ENCODE data around the gene ECEL1.
A peak's percentile ranks its signal among the peaks of the same experiment; 100 is the strongest.
"Not testable (repeated sequence)": the region's sequence is repeated elsewhere in the genome, so short reads cannot be mapped to it uniquely, and the experiment has no call there.

The ECEL1 gene

DNA sequence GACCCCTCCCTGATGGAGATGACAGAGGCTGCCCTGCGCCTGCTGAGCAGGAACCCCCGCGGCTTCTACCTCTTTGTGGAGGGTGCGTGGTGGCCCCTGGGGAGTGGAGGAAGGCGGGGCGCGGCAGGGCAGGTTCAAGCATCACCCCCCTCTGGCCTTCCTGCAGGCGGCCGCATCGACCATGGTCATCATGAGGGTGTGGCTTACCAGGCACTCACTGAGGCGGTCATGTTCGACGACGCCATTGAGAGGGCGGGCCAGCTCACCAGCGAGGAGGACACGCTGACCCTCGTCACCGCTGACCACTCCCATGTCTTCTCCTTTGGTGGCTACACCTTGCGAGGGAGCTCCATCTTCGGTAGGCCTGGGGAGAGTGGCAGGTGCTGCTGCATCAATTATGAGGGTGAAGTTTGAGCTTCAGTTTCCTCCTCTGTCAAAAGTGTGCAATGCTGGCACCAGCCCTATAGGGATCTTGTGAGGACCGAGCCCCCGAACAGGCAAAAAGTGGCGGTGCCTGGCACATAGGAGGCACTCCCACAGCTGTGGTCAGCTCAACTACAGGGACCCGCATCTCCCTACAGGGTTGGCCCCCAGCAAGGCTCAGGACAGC, 29.5 kb downstream of the ECEL1 start:
- DNase-seq = no peak

DNA sequence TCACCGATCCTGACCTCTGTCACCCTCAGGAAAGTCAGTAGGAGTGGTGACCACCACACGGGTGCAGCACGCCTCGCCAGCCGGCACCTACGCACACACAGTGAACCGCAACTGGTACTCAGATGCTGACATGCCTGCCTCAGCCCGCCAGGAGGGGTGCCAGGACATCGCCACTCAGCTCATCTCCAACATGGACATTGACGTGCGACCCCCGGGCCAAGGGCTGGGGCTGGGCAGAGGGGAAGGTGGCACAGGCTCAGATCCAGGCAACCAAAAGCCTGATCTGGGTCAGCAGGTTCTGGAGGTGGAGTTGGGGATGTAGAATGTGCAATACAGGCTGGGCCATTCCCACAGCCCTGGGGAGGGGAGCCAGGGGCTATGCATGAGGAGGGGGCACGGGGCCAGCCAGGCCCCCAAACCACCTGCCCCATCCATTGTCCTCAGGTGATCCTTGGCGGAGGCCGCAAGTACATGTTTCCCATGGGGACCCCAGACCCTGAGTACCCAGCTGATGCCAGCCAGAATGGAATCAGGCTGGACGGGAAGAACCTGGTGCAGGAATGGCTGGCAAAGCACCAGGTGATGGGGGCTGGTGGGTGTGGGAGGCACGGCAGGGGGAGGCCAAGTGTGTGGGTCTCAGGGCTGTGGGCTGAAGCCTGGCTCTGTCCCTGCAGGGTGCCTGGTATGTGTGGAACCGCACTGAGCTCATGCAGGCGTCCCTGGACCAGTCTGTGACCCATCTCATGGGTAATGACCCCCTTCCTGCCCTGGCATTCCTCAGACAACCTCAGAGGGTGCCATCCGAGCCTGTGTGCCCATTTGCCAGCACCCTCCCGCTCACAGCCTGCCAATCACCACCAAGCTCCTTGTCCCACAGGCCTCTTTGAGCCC, 30.3 kb downstream of the ECEL1 start:
- no peak for DNase-seq

DNA sequence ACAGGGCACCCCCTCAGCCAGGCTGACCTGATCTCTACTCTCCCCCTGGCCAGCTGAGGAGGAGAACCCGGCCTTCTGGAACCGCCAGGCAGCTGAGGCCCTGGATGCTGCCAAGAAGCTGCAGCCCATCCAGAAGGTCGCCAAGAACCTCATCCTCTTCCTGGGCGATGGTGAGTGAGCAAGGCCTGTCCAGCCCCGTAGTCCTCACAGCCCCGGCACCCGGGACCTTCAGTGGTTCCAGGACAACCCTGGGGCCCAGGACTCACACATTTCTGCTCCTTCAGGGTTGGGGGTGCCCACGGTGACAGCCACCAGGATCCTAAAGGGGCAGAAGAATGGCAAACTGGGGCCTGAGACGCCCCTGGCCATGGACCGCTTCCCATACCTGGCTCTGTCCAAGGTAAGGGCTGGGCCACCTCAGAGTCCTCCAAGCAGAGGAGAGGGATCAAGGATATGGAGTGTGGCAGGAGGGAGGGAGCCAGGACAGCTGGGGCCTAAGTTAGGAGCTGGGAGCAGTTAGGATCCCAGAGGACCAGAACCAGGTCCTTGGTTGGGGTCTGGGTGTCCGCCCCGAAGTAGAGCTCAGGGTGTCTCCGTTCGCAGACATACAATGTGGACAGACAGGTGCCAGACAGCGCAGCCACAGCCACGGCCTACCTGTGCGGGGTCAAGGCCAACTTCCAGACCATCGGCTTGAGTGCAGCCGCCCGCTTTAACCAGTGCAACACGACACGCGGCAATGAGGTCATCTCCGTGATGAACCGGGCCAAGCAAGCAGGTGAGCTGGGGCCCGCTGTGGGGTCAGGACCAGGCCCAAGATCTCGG, 31.1 kb downstream of the ECEL1 start:
- DNase-seq = no peak

DNA sequence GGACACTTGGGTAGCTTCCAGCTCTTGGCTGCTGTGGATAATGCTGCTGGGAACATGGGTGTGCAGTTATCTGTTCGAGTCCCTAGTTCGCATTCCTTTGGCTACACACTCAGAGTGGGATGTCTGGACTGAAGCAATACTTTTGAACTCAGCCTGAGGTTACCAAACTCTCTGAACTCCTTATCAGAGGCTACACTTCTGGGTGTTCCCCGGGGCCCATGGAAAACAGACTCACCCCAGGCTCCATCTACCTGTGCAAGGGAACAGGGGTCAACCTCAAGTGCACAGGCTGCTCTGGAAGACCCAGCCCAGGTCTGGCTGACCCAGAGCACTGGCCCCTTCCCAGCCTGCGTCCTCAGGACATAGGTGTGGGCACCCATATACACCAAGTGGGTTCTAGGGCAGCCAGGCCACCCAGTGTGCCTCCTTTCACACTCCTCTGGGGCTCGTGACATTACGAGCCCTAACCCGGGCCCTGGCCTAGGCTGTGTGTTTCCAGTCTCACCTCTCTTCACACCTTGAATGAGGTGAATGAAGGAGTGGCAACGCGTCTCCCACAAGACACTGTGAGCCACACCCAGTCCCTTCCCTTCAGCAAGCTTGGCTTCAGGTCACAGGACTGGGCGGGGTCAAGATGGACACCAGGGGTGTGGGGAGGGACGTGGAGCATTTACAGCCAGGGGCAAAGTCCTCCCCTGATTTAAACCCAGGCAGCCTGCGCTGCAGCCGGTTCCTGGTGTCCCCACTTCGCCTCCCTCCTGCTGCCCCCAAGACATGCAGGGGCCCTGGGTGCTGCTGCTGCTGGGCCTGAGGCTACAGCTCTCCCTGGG, 32.0 kb downstream of the ECEL1 start, which contains the start of gene ALPI:
TSS of gene ALPI (plus strand) at position 728 of the 830 bp plus-strand sequence. CDS start at position 775, 47 bp downstream.
- no peak for DNase-seq

DNA sequence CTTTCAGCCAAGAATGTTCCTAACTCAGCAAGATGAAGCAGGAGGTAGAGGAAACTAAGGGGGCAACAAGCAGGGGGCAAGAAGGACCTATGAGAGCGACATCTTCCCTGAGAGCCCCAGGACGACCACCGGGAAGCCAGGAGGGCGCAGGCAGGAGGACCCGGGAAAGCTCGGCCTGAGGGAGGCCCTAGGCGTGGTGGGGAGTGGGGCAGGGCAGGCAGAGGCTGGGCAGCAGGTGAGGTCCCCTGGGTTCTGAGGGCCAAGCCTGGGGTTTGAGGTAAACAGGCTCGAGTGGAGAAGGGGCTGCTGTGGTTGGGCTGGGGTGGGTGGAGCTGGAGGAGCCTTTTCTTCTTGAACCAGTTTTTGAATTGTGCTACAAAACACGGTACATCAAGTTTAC, 33.0 kb downstream of the ECEL1 start:
- DNase-seq = no peak

DNA sequence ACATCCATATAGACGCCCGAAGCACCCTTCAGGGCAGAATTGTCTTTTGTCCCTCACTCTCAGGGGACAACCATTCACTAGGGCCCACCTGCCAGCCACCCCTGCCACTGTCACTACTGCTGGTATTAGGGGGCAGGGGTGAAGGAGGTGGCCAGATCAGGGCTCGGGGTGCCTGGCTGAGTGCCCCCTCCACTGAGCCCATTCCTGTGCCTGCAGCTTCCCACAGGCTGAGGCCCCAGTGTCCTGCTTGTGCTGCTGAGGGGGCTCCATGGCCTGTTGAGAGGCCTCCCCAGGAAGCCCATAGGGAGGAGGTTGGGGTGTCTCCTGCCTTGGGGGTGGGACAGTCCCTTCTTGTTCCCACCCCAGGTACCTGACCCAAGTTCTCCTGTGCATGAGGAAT, 36.0 kb downstream of the ECEL1 start:
- not testable (repeated sequence) for DNase-seq

DNA sequence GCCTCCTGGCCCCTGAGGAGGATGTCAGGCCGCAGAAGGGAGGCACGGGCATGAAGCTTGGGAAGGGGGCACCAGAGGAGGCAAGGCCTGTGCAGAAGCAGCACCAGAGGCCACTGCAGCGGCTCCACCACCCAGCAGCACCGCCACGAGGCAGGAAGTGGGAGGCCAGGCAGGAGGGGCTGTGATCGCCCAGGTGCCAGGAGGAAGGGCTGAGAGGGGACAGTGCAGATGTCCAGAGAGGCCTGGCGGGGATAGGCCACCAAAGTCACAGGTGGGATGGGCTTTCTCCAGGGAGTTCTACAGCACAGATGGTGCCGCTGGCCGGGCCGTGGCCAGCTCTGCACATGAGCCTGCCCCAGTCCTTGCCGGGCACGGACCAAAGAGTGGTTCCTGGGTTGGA, 37.7 kb downstream of the ECEL1 start:
- DNase-seq = no peak

DNA sequence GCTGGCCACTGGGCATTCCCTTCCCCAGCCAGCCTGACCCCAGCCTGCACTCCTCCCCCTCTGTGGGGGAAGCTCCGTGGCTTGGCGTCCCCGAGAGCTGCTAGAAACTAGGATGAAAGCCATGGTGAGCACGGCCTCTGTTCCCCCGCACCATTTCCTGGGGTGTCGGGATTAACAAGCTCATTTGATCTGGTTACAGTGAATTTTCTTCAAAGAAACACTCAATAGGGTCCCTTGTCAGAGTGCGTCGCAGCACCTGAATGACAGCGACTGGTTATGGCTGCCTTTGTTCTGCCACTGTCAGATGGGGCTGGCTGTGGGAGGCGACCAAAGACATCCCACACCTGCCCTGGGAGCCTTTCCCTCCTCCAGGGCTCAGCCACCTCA, 39.3 kb downstream of the ECEL1 start:
- no peak for DNase-seq

DNA sequence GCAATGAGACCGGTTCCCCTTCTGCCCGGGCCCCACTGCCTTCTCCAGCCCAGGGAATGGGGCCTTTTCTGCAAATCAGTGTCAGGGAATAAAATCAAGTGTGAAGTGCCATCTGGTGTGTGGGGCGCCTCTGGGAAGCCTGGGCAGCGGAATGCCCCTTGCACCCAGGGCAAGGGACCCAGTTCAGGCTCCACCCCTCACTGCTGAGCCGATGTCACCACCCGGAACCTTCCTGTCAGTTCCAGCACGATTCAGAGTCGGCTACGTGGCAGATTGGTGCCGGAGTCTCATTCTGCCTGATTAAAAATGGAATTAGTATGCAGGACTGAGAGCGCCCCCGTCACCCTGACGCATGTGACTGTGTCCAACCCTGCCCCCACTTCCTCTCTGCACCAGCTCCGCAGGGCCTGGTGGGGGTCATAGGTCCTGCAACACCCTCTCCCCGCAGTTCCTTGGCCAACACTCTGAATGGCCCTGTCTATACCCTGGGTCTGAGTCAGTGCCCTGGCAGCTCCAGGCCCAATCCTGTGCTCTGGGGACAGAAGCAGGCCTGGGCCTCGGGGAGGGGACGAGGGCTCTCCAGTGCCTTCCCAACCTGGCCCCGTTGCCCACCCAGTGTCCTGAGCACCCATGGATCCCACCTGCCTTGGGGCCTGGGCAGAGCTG, 39.9 kb downstream of the ECEL1 start:
- peak; percentile 9 for DNase-seq

DNA sequence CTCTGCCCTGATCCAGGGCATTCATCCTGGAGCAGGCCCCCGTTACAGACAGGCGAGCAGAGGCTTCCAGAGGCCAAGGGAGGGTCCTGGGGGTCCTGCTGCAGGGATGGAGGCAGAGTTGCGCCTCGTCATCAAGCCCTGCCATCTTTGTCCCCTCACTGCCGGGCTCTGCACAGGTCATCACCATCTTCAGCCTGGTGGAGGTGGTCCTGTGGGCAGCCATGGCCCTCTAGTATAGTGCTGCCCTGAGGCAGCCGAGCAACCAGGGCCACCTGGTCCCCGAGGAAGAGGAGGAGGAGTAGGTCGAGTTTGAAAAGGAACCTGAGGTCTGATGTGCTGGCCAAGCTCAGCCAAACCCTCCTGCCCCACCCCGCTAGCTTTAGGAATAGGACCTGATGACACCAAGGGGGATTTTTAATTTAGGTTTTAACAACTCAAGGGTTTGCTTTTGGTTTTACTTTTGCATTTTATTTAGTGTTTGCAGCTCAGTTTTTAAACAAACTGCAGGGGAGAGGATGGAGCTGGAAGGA, 40.5 kb downstream of the ECEL1 start:
- no peak for DNase-seq

DNA sequence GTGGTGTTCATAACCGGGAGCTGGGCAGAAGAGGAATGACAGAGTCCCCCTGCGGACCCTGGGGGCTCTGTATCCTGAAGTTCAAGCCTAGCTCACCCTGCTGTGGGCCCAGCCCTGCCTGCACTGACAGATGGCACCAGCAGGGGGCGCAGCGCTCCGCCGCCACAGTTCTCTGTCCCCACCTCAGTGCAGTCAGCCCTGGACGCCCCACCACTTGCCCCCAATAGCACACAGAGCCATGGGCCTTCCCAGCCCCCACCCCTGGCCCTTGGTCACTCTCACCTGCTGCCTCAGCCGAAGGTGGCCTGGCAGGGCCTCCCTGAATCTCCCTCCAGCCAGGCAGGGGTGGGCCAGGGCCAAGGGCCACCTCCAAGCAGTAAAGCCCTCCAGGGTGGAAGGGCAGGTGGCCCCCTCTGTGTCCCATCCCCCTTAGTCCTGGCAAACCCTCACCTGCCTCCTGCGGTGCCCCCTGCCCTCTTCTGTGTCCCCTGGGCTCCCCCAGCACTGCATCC, 41.3 kb downstream of the ECEL1 start:
- not testable (repeated sequence) for DNase-seq

DNA sequence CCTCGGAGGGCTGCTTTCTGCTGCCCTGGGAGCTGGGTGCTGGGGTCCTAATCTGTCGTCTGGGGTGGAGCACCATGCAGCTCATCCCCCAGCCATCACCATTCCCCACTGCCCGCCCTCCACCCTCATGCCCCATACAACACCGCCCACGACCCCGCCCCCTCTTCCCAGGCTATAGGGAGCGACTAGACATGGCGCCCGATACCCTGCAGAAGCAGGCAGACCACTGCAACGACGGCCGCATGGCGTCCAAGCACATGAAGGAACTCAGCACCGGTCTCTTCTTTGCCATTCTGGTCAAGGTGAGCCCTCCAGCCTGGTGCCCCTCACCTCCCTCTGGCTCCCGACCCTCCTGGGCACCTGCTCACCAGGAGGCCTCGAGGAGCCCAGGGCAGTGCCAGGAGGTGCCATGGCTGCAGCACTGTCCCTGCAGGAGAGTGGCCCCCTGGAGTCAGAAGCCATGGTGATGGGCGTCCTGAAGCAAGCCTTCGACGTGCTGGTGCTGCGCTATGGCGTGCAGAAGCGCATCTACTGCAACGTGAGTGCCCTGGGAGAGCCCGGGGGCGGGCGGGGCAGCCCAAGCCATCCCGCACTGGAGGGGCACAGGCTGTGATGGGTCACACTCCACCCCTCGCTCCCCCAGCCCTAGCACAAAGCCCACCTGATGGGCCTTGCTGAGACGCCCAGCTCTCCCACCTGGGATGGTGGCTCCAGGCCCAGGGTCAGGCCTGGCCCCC, 42.3 kb downstream of the ECEL1 start:
- DNase-seq = not testable (repeated sequence)

DNA sequence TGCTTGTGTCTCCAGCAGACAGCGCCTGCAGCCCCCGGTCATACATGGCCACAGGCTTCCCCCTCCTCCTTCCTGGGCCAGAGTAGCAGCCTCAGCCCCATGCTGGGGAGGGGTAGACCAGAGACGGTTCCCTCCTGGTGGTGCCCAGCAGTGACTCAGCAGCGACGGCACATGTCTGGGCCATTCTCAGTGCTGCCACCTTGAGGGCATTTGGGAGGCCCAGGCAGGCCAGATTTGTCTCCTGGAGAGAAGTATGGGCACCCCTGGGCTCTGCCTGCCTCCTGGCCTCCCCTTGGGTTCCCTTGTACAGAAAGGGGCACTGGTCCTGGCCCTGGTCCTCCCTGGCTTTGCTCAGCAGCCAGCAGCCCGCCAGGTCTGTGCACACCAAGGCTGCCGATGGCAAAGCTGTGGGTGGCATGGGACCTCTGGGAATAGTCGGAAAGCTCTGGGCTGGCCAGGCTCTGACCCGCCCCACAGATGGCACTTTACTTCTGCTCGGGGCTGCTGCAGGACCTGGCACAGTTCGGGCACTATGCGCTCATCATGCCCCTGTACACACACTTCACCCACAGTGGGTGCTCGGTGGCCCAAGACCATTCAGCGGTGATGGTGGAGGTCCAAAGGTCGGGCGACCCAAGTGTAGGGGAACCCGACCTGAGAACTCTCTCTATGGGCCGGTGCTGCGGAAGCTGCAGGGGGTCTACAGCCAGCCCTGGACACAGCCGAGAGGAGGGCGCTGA, 43.1 kb downstream of the ECEL1 start:
- DNase-seq = no peak

DNA sequence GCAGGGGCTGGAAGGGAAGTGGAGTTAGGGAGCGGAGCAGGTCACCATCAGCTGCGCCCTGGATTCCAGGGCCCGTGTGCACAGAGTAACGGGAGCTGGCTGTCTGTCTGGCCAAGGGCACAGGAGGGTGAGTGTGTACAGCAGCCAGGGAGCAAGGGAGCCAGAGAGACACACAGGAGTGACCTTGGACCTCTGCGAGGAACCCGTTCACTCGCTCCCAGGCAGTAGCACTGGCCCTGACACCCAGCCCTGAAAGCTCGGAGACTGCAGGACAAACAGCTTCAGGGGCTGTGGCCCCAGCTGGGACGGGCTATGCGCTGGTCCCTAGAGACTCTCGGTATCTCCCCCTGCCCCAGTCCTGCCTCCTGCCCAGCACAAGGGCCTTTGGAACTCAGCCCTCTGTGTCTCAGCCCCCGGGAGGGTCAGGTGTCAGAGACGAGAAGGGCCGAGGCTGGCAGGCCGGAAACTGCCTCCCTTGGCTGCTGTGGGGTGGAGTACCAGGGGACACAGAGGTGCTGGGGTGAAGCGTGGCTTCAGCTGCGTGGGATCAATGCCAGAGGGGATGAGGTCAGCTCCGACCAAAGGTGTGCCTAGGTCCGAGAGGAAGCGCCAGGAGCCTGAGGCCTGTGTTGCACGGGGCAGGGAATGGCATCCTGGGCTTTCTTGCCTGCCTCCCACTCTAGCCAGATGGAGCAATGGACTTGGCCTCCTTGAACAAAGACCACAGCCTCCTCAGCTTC, 43.8 kb downstream of the ECEL1 start:
- DNase-seq = not testable (repeated sequence)

DNA sequence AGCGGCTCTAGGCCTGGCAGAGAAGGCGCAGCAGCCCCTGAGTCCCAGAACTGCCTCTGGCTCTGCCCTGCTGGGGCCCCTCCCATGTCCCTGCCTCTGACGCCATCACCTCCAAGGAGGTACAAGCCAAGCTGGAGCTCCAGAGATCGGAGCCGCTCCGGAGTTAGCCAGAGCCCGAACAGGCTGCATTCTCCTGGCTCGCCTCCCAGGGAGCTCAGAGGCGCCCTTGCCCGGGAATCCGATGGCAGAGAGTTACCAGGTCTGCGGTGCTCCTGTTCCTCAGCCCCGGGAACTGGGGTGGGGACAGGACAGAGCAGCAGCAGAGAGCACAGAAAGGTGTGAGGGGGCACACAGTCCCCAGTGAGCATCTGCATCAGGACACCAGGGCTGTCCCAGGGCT, 44.6 kb downstream of the ECEL1 start:
- not testable (repeated sequence) for DNase-seq

DNA sequence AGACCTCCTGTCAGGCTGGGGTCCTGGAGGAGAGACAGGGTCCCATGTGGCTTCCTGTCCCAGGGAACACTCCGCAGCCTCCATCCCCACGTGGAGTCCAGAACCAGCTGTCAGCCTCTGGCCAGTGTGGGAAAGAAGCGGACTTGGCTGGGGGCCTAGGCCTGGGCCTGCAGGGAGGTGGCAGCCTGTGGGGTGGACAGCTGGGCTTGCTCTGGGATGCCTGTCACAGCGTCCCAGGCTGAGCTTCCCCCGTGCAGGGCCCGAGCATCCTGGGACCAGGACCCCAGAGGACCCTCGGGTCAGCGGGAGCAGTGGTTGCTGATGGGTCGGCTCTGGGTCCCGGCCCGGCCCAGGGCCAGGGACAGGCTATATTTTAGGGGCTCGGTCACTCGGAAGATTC, 45.2 kb downstream of the ECEL1 start:
- not testable (repeated sequence) for DNase-seq

DNA sequence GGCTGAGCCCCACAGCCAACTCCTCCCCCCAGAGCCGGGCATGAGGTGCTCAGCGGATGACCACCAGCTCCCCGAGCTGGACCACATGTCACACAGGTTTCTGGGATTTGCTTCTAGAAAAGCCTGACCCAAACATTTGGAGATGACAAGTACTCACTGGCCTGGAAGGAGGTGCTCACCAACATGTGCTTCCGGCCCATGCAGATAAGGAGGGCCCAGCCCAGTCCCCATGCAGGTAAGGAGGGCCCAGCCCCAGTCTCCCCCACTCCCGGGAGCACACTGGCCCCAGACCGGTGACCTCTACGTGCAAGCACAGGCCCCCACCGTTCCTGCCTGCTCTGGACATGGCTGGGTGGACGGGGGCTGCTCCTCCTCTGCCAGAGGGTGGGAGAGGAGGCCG, 45.7 kb downstream of the ECEL1 start:
- not testable (repeated sequence) for DNase-seq

DNA sequence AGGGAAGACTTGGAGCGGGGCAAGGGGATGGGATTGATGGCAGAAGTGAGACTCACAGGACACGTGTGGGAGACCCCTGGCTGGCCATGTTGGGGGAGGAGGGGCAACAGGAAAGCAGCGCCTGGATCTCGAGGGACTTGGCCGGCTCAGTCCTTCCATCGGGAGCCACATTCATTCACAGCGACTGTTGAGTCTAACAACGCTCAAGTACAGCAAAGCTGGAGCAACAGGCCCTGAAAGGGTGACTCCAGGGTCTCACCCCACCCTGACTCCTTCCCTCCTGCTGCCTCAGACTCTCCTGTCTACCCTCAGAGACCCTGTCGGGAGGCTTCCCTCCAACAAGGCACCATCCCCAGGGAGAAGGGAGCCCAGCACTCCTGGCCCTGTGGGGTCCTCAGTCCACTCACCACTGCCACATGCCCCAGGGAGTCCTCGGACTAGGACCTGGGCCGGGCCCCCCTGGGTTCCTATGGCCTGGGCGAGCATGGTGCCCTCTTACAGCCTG, 46.4 kb downstream of the ECEL1 start:
- DNase-seq = no peak
